Measurements from ENCODE around the gene CXCL6. TPM values are rescaled to one million over a fixed set of nuclear protein-coding genes. Genes with fewer than 3 reads are reported as not detected.

The CXCL6 gene
- polyA plus RNA-seq, 3 donors: 0.79 to 13.9 (median 1.1) TPM

Other genes with a start within 250 kb of the CXCL6 start
- gene RASSF6, start 216.2 kb upstream of the CXCL6 start, polyA plus RNA-seq: 1 to 10 TPM in 2 of 3 donors, under 1 TPM in 1; 0.11 to 3.8 (median 1.1) TPM
- 10 to 100 TPM in 2 of 3 donors, 1 to 10 TPM in 1; 1.6 to 91.7 (median 15.2) TPM for gene CXCL8, start 96.1 kb upstream of the CXCL6 start, polyA plus RNA-seq
- gene PF4V1, start 16.6 kb downstream of the CXCL6 start, polyA plus RNA-seq: not detected
- 100 to 1,000 TPM in 1 of 3 donors, 1 to 10 TPM in 2; 4.4 to 277 (median 6.7) TPM for gene CXCL1, start 32.7 kb downstream of the CXCL6 start, polyA plus RNA-seq
- gene PF4, start 145.3 kb downstream of the CXCL6 start, polyA plus RNA-seq: 1 to 10 TPM in 1 of 3 donors, under 1 TPM in 2; 0.31 to 1.1 (median 0.67) TPM
- 1 to 10 TPM in 1 of 3 donors, under 1 TPM in 1, not detected in 1; 0.62 to 4.4 TPM for gene PPBP, start 151.5 kb downstream of the CXCL6 start, polyA plus RNA-seq
- gene CXCL5, start 162.0 kb downstream of the CXCL6 start, polyA plus RNA-seq: 1 to 10 TPM in 1 of 3 donors, under 1 TPM in 2; 0.06 to 5.4 (median 0.34) TPM
- 10 to 100 TPM in 1 of 3 donors, 1 to 10 TPM in 1, under 1 TPM in 1; 0.86 to 63.6 (median 4.4) TPM for gene CXCL3, start 202.0 kb downstream of the CXCL6 start, polyA plus RNA-seq